HG03571 (cell line): ENCODE measurements around the gene COG5.
A peak's percentile ranks its signal among the peaks of the same experiment; 100 is the strongest.
"Not testable (repeated sequence)": the region's sequence is repeated elsewhere in the genome, so short reads cannot be mapped to it uniquely, and the experiment has no call there.

ENCODE experiments used
- ATAC-seq: cut with Tn5 transposase; IDR thresholded peaks from one replicate; pipeline ENCODE4 v1.9.1; 2021; ENCODE audit not compliant: unreplicated experiment

The COG5 gene

DNA sequence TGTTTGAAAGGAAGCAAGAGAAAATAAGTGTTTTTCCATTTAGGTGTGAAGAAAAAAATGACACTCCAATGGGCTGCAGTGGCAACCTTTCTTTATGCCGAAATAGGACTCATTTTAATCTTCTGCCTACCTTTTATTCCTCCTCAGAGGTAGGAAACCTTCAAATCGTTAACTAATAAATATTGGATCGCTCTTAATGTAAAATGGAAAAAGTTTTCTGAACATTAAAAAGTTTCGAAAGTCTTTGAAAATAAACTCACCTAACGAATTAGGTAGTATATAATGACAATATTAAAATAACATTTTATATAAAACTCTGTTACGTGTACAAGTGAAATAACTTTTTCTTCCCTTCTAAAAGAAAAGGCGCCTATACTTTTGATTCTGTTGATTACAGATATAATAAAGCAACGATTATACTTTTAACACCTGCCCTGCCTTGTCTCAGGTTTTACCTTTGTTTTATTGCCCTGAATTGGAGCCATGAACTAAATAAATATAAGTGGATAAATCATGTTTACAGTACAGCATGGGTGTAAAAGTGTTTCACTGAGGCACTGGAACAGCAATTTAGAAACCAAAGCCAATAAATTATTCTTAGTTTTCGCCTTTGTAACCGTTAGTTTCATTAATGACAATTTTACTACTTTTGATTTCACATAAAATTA, 17.1 kb upstream of the COG5 start:
- ATAC-seq: no peak

DNA sequence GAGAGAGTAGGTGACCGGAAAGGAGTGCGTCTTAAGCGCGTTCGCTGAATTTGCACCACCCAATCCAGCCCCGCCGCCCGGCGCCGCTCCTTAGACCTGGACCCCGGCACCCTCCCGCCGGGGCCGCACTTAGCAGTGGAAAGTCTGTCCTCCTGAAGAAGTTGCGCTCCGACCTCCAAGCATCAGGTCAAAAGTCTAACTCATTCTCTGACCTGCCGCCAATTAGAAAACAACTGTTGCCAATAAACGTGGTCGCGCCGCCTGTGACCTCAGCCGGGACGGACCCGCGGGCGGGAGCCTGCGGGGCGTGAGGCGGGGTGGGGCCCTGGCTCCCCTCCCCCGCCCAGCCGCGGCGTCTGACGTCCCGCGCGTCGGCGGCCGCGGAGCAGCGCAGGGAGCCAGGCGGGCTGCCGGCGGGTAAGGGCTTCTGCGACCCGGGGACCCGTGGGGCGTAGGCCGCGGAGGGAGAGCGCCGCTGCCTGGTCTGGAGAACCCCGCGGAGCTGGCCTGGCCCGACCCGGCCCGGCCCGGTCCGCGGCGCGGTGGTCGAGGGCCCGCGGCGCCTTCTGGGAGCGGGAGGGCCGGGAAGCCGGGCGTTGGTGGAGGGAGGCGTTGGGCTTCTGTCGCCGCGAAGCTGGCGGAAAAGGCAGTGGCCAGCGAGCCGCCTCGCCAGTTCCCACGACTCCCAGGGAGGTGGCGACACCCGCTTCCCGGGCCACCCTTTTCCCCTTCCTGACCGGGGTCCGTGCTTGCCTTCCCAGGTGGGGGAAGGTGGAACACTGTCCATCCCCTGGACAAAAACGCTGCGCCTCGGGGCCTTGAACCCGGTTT, 16.4 kb upstream of the COG5 start, which contains the start of gene BCAP29:
BCAP29 (plus strand) TSS at position 362 of the 831 bp plus-strand sequence. CDS start 527 bp downstream, outside the sequence.
- ATAC-seq: peak; percentile 94

DNA sequence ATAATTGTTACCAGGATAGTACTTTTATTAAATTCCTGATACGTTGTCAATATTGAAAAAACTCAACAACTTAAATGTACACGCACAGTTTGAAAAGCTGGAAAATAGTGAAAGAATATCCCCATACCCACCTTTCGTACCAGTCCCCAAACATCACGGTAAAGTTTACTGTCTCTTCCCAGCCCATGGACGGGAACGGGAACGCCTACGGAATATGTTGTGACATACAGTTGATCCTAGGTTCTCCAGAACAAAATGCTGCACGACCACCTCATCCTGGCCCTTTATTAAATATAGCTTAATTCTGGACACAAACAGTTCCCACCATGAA, 15.8 kb upstream of the COG5 start:
- no peak for ATAC-seq

DNA sequence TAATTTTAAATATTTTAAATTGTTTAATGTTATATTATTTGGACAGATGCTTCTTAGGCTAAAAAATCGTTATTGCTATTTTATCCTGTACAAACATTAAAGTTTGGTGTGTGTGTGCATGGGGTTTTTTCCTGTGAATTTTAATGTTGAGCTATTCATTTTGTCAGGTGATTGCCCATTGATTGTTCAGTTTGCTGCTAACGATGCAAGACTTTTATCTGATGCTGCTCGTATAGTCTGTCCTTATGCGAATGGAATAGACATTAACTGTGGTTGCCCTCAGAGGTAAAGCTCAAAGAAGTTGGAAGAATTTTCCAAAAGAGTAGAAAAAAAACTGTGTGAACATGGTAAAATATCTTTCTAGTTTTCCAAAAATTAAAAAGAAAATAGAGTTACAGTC, 9.8 kb upstream of the COG5 start:
- ATAC-seq: no peak

DNA sequence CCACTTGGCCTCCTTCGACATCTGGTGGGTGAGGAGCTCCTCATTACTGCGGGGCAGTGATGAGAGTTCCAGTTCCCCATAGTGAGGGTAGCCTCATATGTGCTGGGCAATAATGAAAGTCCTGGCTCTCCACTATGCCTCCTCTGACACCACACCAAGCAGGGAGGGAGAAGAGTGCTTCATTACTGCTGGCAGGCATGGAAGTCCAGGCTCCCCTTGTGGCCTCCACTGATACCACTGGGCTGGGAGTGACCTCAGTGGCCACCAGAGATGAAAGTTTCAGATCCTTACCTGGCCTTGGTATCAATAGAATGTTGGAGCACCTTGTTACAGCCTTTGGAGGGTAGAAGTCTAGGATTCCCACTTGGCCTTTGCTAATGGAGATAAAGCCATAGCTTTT, 6.6 kb upstream of the COG5 start:
- ATAC-seq: no peak

DNA sequence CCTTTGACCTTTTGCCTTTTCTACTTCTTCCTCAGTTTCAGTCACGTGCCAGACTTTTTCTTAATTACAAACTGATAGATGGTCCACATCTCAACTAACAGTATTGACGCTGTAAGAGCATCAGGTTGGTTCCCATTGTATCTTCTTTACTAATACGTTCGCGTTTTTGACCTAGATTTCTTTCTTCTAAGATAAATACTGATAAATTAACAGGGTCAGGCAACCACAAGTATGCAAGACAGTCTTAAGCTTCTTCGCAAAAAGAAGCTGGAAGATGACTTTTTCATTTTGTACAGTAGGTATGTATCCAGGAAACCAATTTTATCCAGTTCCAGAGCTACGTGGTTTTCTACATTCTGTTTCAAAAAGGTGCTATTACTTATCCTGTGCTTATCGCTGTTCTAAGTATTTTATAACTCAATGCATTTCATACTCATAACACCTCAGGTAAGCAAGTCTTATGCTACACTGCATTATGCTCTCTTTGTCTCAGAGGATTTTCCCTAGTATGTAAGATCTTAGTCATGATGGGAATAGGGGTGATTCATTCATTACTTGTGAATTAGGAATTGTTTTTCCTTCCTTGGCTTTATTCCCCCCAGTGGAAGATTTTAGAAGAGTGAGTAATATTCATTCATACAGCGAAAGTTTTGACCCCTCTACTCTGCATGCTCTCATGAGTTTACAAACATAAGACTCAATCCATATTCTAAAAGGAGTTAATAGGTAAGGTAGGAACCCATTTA, 1.0 kb upstream of the COG5 start:
- peak; percentile 1 for ATAC-seq

DNA sequence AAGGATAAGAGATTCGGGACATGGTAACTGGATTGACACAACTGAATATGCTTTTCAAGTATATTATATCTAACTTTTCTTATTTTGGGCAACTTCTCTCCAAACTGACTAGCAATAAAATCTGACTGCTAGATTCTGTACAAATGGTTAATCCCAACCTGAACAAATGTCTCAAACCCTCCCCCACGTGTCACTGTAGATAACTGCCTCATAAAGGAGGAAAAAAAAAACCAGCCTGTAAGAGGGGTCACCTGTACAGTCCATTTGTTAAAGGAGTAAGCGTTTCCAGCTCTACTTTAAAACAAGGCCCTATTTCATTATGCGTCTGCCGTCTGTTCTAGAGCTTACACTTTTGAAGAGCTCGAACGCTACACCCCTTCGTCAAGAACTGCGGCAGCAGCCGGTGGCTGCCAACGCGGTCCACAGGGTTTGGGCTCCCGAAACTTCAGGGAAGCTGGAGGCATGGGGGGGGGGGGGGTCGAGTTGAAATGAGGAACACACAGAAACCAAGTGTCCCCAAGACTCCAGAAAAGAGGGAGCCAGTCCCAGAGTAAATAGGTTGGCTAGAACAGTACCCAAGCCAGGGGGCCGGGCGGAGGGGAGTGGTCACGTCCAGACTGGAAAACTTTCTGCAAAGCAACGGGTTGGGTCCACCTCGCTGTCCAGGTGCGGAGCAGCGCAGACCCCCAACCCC, 492 bp downstream of the COG5 start:
- ATAC-seq: peak; percentile 46

DNA sequence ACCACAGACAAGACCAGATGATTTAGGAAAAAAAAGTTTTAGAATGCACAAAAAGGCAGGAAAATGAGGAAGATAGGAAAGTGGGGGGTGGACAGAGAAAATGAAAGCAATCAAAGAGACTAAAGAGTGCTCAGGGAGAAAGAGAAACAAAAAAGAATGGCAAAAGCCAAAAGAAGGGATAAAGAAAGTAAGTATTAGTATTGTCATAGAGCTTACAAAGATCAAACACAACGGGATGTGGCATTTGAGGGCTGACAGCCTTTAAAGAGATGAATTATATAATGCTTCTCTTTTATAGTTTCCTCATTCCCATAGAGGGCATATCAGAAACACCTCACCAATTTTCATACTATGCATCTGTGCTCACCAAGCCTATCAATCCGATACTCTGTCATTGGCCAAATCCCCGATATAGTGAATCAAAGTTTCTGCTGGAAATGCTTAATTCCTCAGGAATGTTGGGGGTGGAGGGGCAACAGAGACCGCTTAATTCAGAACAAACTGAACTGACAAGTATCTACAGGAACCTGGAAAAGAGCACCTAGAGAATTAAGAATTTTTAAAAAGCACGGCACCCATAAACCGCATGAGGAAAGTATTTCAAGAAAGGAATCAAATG, 2.7 kb downstream of the COG5 start:
- no peak for ATAC-seq

DNA sequence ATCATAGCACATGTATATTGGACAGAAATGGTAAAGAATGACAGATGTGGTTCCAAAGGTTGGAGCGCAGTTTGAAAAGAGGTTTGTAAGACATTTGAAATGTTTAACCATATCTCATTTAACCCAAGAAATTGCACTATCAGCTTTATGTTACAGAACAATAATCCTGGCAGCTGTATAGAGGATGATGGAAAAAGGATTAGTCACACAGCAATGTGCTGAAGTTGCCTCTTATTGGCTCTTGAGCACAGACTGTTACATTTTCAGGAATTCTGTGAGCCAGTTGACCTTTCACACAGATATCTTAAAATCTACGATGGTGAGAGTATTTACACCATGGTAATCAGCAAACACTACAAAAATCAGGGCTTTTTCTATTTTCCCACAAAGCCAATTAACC, 3.9 kb downstream of the COG5 start:
- no peak for ATAC-seq

DNA sequence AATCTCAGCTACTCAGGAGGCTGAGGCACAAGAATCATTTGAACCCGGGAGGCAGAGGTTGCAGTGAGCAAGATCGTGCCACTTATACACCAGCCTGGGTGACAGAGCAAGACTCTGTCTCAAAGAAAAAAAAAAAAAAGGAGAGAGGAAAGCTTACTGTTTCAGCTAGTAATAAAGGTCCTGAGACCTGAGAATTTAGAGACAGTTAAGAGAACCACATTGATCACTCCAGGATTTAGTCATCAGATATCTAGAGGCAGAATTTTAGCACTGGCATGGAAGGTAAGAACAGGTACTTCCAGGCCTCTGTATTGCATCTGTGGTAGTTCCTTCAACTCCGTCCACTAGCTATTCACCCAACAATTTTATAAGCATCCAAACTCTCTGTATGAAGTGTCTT, 7.8 kb downstream of the COG5 start:
- no peak for ATAC-seq

DNA sequence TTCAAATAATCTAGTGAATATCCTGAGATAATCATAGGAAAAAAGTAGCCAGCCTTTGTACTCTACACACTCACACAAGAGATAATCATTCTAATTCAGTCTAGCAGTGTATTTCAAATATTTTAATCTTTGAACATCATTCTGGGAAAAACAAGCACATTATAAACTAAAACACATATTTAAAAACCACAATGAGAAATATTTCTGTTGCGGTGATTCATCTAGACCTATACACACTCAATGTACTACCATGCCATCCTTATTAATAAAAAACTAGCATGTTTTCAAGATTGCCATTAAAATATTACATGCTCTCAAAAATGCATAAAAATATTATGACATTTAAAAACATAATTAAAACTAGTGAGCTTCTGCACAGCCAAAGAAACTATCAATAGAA, 11.8 kb downstream of the COG5 start:
- ATAC-seq: no peak

DNA sequence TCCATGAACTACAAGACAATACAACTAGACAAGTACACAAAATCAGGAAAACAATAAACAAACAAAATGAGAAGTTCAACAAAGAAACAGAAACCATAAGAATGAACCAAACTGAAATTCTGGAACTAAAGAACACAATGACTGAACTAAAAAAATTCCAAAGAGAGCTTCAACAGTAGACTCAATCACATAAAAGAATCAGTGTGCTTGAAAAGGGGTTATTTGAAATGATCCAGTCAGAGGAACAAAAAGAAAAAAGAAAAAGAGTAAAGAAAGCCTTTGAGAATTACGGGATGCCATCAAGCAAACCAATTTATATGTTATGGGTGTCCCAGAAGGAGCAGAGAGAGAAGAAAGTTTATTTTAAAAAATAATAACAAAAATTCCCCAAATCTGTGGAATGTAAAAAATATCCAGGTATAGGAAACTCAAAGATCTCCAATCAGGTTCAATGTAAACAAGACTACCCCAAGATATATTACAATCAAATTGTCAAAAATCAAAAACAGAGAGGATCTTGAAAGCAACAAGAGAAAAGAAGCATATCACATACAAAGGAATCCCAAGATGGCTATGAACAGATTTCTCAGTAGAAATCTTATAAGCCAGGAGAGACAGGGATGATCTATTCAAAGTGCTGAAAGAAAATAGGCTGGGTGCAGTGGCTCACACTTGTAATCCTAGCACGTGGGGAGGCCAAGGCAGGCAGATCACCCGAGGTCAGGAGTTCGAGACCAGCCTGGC, 18.7 kb downstream of the COG5 start:
- ATAC-seq: no peak

DNA sequence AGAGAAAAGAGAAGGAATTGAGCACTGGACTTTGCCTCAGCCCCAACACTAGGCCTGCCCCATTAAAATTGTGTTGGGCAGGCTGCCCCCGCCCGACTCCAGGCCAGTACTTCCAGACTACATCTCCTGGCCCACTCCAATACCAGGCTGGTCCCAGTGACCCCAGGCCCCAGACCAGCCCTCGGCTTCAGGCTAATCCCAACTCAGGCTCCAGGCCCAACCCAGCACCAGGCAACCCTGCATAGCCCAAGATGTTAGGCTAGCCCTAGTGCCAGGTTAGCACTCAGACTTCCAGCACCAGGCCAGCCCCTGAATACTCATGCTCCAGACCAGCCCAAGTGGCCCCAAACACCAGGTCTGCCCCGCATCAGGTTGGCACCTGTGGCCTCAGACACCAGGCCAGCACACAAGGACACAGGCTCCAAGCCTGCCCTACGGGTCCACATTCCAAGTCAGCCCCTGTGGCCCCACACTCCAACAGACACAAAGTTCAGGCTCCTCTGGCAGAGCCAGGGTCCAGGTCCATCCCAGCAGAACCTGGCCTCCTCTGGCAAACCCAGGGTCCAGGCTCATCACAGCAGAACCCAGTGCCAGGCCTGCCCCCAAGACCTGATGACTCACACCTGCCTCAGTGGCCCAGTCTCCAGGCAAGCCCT, 20.3 kb downstream of the COG5 start:
- ATAC-seq: no peak

DNA sequence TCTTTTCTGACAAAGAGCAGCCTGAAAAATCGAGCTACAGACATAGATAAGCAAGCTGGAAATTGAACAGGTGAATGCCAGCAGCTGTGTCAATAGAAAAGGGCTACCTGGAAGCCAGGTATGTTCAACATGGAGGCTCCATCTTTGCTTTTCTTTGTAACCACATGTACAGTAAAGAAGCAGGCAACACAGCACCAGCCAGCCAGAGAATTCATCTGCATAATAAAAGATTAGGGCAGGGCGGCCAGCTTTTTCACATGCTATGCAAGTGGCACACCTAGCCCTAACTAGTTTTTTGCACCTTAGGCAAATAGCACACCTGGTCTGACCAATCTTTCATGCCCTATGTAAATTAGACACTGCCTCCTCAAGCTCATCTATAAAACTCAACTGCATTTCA, 25.7 kb downstream of the COG5 start:
- no peak for ATAC-seq

DNA sequence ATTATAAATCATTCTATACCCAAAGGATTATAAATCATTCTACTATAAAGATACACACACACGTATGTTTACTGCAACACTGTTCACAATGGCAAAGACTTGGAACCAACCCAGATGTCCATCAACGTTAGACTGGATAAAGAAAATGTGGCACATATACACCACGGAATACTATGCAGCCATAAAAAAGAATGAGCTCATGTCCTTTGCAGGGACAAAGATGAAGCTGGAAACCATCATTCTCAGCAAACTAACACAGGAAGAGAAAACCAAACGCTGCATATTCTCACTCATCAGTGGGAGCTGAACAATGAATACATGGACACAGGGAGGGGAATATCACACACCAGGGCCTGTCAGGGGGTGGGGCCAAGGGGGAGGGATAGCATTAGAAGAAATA, 26.5 kb downstream of the COG5 start:
- not testable (repeated sequence) for ATAC-seq

DNA sequence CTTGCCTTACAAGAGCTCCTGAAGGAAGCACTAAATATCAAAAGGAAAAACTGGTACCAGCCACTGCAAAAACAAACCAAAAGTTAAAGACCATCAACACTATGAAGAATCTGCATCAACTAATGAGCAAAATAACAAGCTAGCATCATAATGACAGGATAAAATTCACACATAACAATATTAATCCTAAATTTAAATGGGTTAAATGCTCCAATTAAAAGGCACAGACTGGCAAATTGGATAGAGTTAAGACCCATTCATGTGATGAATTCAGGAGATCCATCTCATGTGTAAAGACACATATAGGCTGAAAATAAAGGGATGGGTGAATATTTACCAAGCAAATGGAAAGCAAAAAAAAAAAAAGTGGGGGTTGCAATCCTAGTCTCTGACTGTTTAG, 29.6 kb downstream of the COG5 start:
- ATAC-seq: no peak

DNA sequence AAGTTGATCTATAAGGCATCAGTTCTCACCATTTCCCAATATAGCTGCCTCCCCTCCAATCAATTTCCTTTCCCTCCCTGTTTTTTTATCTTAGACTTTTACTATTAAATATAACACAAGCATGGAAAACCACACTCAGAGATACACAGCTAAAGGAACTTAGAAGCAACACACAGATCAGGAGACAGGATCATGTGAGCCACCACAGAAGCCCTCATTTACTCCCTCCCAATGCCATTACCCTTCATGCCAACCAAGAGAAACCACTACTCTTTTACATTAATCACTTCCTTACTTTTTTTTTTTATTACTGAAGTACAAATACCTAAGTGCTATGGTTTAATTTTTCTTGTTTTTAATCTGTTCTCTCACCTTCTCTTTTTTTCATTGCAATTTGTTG, 33.0 kb downstream of the COG5 start:
- ATAC-seq: no peak

DNA sequence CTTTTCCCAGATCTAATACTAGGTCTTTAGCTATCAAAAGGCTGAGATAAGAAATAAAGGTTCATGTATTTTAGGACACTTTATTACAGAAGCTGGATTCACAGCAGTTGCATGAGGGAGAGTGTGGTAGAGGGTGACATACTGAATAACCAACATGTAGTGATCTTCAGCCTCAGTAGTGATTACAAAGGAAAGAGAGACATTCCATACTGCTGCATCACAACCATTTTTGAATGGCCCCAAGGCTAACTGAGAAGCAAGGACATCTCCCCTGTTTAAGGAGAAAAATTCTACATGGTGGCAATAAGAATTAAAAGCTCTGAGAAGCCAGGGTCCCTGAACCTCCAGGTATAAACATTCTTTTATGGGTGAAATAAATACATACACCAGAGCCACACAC, 35.3 kb downstream of the COG5 start:
- no peak for ATAC-seq

DNA sequence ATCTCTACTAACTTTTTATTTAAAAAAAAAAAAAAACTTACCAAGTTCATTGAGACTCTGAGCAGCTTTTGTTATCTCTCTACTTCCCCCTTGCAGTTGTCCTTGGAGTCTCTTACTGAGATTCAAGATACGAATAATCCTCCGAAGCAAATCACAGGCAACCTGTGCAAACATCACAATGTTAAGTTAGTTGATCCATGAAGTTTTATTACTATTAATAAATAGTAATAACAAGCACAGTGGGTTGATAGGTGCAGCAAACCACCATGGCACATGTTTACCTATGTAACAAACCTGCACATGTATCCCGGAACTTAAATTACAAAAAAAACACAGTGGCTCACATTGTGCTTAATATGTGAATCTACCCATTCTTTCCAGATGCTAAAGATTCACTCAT, 36.5 kb downstream of the COG5 start:
- no peak for ATAC-seq

DNA sequence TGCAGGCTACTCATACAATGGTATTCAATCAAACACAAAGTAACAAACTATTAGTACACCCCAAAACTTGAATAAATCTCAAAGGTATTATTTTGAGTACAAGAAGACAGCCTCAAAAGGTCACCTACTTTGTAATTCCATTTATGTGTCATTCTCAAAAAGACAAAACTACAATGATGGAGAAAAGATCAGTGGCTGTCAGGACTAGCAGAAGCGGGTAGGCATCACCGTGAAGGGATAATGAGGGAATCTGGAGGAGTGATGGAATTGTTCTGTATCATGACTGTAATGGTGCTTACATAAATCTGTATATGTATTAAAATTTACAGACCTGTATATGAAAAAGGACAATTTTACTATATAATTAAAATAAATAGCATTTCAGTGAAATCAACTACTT, 37.0 kb downstream of the COG5 start:
- no peak for ATAC-seq
